Cardiac muscle cell (in vitro differentiated cells and primary cell): ENCODE measurements around the gene CISTR. TPM values are rescaled to one million over a fixed set of nuclear protein-coding genes. Genes with fewer than 3 reads are reported as not detected.
A peak's percentile ranks its signal among the peaks of the same experiment; 100 is the strongest.

ENCODE experiments used
- DNase-seq, 2 donors: peaks; one replicate each; pipeline versions ENCODE4 v3.0.0 to v3.0.0-alpha.2; 2010 to 2017; ENCODE audit warnings: low read depth in 1 of 2, low spot score in 1 of 2
- H3K27ac ChIP-seq: fragments of 200-600 bp; sonication (generic); 2 replicates; pipeline ENCODE4 v1.5.1; 2016
- H3K27me3 ChIP-seq: fragments of 200-600 bp; sonication (generic); 2 replicates; pipeline ENCODE4 v1.6.0; 2016; ENCODE audit warnings: control low read depth
- H3K36me3 ChIP-seq: fragments of 200-600 bp; sonication (generic); 2 replicates; pipeline ENCODE4 v1.5.1; 2016; ENCODE audit warnings: control low read depth
- H3K4me1 ChIP-seq: fragments of 200-600 bp; sonication (generic); 2 replicates; pipeline ENCODE4 v1.8.1; 2017; ENCODE audit warnings: low read depth, mild to moderate bottlenecking, mixed run types
- H3K4me3 ChIP-seq: fragments of 200-600 bp; sonication (generic); 2 replicates; pipeline ENCODE4 v1.5.1; 2016; ENCODE audit warnings: mild to moderate bottlenecking
- H3K9me3 ChIP-seq: fragments of 200-600 bp; sonication (generic); 2 replicates; pipeline ENCODE4 v1.5.1; 2017; ENCODE audit warnings: low read depth, mild to moderate bottlenecking, control low read depth
- CTCF ChIP-seq: IDR thresholded peaks from 2 replicates; pipeline ENCODE4 v1.5.1; 2012; ENCODE audit warnings: low read depth, mild to moderate bottlenecking, low read length
- polyA plus RNA-seq: library from polyadenylated mRNA; unstranded; fragments of >200 nt; fragmentation: Nextera tagmentation; extraction: Ambion mirVana; gene quantifications from 2 replicates; pipeline ENCODE4 v1.2.1, GENCODE V29; 2016
- total RNA-seq: library from RNA; depleted of rRNA; stranded (reverse); fragments of >200 nt; gene quantifications from 2 replicates; pipeline ENCODE4 v1.2.3, GENCODE V29; 2016

The CISTR gene
- total and polyA plus RNA-seq, 2 experiments from 2014 or later: 0.34 TPM; not detected in 1

GRCh38 chr12:53757101-53757770 is 5.5 kb upstream of the CISTR start:
- Histone ChIP-seq H3K9me3 (no peaks in the 10 kb centered on the region), H3K4me1 (no peaks in the 10 kb centered on the region), H3K4me3 (no peak overlapping the region), H3K36me3 (no peaks in the 10 kb centered on the region), H3K27ac (no peak overlapping the region), H3K27me3 (peaks cover 86% of the 10 kb centered on the region)
- peak; percentile 96 for TF ChIP-seq CTCF
- DNase-seq: peak; percentile 78 to 79

GRCh38 chr12:53756300-53757100 is 4.7 kb upstream of the CISTR start:
- Histone ChIP-seq H3K4me3 (no peak overlapping the region), H3K27me3 (peaks cover 86% of the 10 kb centered on the region), H3K9me3 (no peaks in the 10 kb centered on the region), H3K27ac (no peak overlapping the region), H3K36me3 (no peaks in the 10 kb centered on the region), H3K4me1 (no peaks in the 10 kb centered on the region)
- TF ChIP-seq CTCF: no peak
- no peak for DNase-seq

GRCh38 chr12:53755893-53756292 is 4.1 kb upstream of the CISTR start:
- H3K27ac ChIP-seq: no peak overlapping the region
- no peak for TF ChIP-seq CTCF

GRCh38 chr12:53755451-53755891 is 3.7 kb upstream of the CISTR start:
- no peak for DNase-seq
- Histone ChIP-seq H3K36me3 (no peaks in the 10 kb centered on the region), H3K4me3 (no peak overlapping the region), H3K9me3 (no peaks in the 10 kb centered on the region), H3K4me1 (no peaks in the 10 kb centered on the region), H3K27me3 (peaks cover 86% of the 10 kb centered on the region), H3K27ac (no peak overlapping the region)
- no peak for TF ChIP-seq CTCF

More at GRCh38 chr12:53755893-53756292, 4.1 kb upstream of the CISTR start:
- Histone ChIP-seq H3K4me1 (no peaks in the 10 kb centered on the region), H3K4me3 (no peak overlapping the region), H3K27me3 (peaks cover 86% of the 10 kb centered on the region), H3K36me3 (no peaks in the 10 kb centered on the region), H3K9me3 (no peaks in the 10 kb centered on the region)
- no peak for DNase-seq

- H3K4me3 ChIP-seq: no peak overlapping the region
- H3K27me3 ChIP-seq: peaks cover 88% of the 10 kb centered on the region
- peak in 1 of 2 donors; percentile 69 for DNase-seq
- no peaks in the 10 kb centered on the region for H3K4me1 ChIP-seq
- no peak overlapping the region for H3K27ac ChIP-seq
- no peak for TF ChIP-seq CTCF
- no peaks in the 10 kb centered on the region for H3K9me3 ChIP-seq
- H3K36me3 ChIP-seq: no peaks in the 10 kb centered on the region
Measured at GRCh38 chr12:53754633-53755264, 3.0 kb upstream of the CISTR start.
